SU-DHL-6 (cell line): ENCODE data around the gene GRIK2.

Experiments used
- CTCF ChIP-seq: fragments of 200-600 bp; sonication (generic); IDR thresholded peaks from one replicate; pipeline ENCODE4 v1.5.1; 2017; ENCODE audit warnings: antibody characterized with exemption, mild to moderate bottlenecking, low read length, moderate library complexity; ENCODE audit not compliant: insufficient read depth, poor library complexity, severe bottlenecking
- EZH2phosphoT487 ChIP-seq: fragments of 200-600 bp; sonication (generic), shearing (Covaris generic); conservative IDR thresholded peaks from 2 replicates; pipeline ENCODE4 v1.6.1; 2018; ENCODE audit warnings: mild to moderate bottlenecking, antibody characterized with exemption, low read length, moderate library complexity, mixed read lengths

GRCh38 chr6:101730954-101731353 lies 337.4 kb downstream of the GRIK2 start:
- TF ChIP-seq EZH2phosphoT487 (no peak), CTCF (no peak)
